Mesodermal cell (in vitro differentiated cells): ENCODE results near the gene VCP.

Experiments used
- H3K27ac ChIP-seq: 2 replicates; pipeline ENCODE4 v1.7.0; 2013; ENCODE audit warnings: mild to moderate bottlenecking, low read depth, low read length, moderate library complexity; ENCODE audit not compliant: severe bottlenecking
- H3K36me3 ChIP-seq: 2 replicates; pipeline ENCODE4 v1.7.1; 2013; ENCODE audit warnings: mild to moderate bottlenecking, low read length, moderate library complexity; ENCODE audit not compliant: control insufficient read depth, insufficient read depth
- H3K4me1 ChIP-seq: one replicate; pipeline ENCODE4 v1.7.1; 2013; ENCODE audit warnings: mild to moderate bottlenecking, low read length; ENCODE audit not compliant: insufficient read depth, control insufficient read depth, poor library complexity, severe bottlenecking
- H3K4me3 ChIP-seq: 2 replicates; pipeline ENCODE4 v1.7.0; 2013; ENCODE audit warnings: low read length, control low read depth, mild to moderate bottlenecking; ENCODE audit not compliant: insufficient read depth, poor library complexity, severe bottlenecking; ENCODE audit errors: extremely low read depth
- H3K9me3 ChIP-seq: 2 replicates; pipeline ENCODE4 v1.7.1; 2013; ENCODE audit warnings: mild to moderate bottlenecking, low read length, moderate library complexity; ENCODE audit not compliant: control insufficient read depth
- WGBS, 2 experiments: methylation state at CpG; one replicate each; pipeline ENCODE4 v1.1.5; 2013; ENCODE audit warnings: missing lambda C conversion rate in 2 of 2; ENCODE audit not compliant: insufficient coverage in 2 of 2; 5-methylcytosine and 5-hydroxymethylcytosine counted together

The VCP gene

GRCh38 chr9:35010351-35010958, 62.0 kb downstream of the VCP start:
- H3K9me3 ChIP-seq, result peaks cover 21% of the 10 kb centered on the region
- H3K27ac ChIP-seq, result no peak overlapping the region
- 91 to 96% methylated on average over 3 of the region's 3 CpGs for WGBS, 2 experiments
- H3K4me1 ChIP-seq, result no peaks in the 10 kb centered on the region
- H3K36me3 ChIP-seq, result peaks cover 25% of the 10 kb centered on the region
- no peak overlapping the region for H3K4me3 ChIP-seq
